Neural crest cell (in vitro differentiated cells): ENCODE results near the gene LEMD2. TPM values are rescaled to one million over a fixed set of nuclear protein-coding genes. Genes with fewer than 3 reads are reported as not detected.

Experiments used
- DNase-seq: peaks from one replicate; pipeline ENCODE4 v3.0.0; 2021; ENCODE audit warnings: low read depth, mixed read lengths, low spot score
- H3K27ac Mint-ChIP-seq: one replicate; pipeline ENCODE4 v1.8.0; 2021; ENCODE audit warnings: mild to moderate bottlenecking, mixed read lengths; ENCODE audit not compliant: unreplicated experiment
- H3K27me3 Mint-ChIP-seq: 2 replicates; pipeline ENCODE4 v1.8.0; 2021; ENCODE audit warnings: low read depth, mild to moderate bottlenecking, mixed read lengths
- H3K36me3 Mint-ChIP-seq: 2 replicates; pipeline ENCODE4 v1.8.0; 2021; ENCODE audit warnings: low read depth, mild to moderate bottlenecking, mixed read lengths
- H3K4me1 Mint-ChIP-seq: 2 replicates; pipeline ENCODE4 v1.8.0; 2021; ENCODE audit warnings: mixed read lengths
- H3K4me3 Mint-ChIP-seq: one replicate; pipeline ENCODE4 v1.8.0; 2021; ENCODE audit warnings: mild to moderate bottlenecking, mixed read lengths
- H3K9me3 Mint-ChIP-seq: 2 replicates; pipeline ENCODE4 v1.8.0; 2021; ENCODE audit warnings: mixed read lengths
- CTCF ChIP-seq: fragments of 200-600 bp; sonication (generic); conservative IDR thresholded peaks from 2 replicates; pipeline ENCODE4 v1.5.0; 2021; ENCODE audit warnings: antibody characterized with exemption, mild to moderate bottlenecking
- total RNA-seq: library from RNA; stranded (reverse); gene quantifications from 2 replicates; pipeline ENCODE4 v1.2.1, GENCODE V29; 2021

The LEMD2 gene
- total RNA-seq, 1 donor from 2014 or later = 63.6 TPM

GRCh38 chr6:33742837-33743236, 46.1 kb downstream of the LEMD2 start:
- H3K4me1 Mint-ChIP-seq = peaks cover 32% of the 10 kb centered on the region
- H3K9me3 Mint-ChIP-seq = no peaks in the 10 kb centered on the region
- H3K4me3 Mint-ChIP-seq = no peak overlapping the region
- H3K27me3 Mint-ChIP-seq = no peaks in the 10 kb centered on the region
- no peak overlapping the region for H3K27ac Mint-ChIP-seq
- no peaks in the 10 kb centered on the region for H3K36me3 Mint-ChIP-seq
- DNase-seq = no peak
- TF ChIP-seq CTCF = no peak

- Mint-ChIP-seq H3K4me1 (peaks cover 25% of the 10 kb centered on the region), H3K36me3 (no peaks in the 10 kb centered on the region), H3K4me3 (no peak overlapping the region), H3K9me3 (no peaks in the 10 kb centered on the region), H3K27me3 (no peaks in the 10 kb centered on the region), H3K27ac (no peak overlapping the region)
- no peak for TF ChIP-seq CTCF
- no peak for DNase-seq
Observed at GRCh38 chr6:33742092-33742491, 46.8 kb downstream of the LEMD2 start.

GRCh38 chr6:33740794-33741193, 48.1 kb downstream of the LEMD2 start:
- Mint-ChIP-seq H3K4me1 (peaks cover 17% of the 10 kb centered on the region), H3K4me3 (no peak overlapping the region), H3K27me3 (no peaks in the 10 kb centered on the region), H3K27ac (no peak overlapping the region), H3K9me3 (no peaks in the 10 kb centered on the region), H3K36me3 (no peaks in the 10 kb centered on the region)
- TF ChIP-seq CTCF = no peak
- no peak for DNase-seq

GRCh38 chr6:33740204-33740608, 48.7 kb downstream of the LEMD2 start:
- Mint-ChIP-seq H3K27me3 (no peaks in the 10 kb centered on the region), H3K27ac (no peak overlapping the region), H3K36me3 (no peaks in the 10 kb centered on the region), H3K4me1 (peaks cover 11% of the 10 kb centered on the region), H3K9me3 (no peaks in the 10 kb centered on the region), H3K4me3 (no peak overlapping the region)
- DNase-seq = no peak
- TF ChIP-seq CTCF = no peak

- peaks cover 7% of the 10 kb centered on the region for H3K4me1 Mint-ChIP-seq
- no peaks in the 10 kb centered on the region for H3K36me3 Mint-ChIP-seq
- no peak overlapping the region for H3K27ac Mint-ChIP-seq
- DNase-seq = no peak
- no peaks in the 10 kb centered on the region for H3K9me3 Mint-ChIP-seq
- no peak overlapping the region for H3K4me3 Mint-ChIP-seq
- no peak for TF ChIP-seq CTCF
- no peaks in the 10 kb centered on the region for H3K27me3 Mint-ChIP-seq
Observed at GRCh38 chr6:33739571-33739970, 49.4 kb downstream of the LEMD2 start.

GRCh38 chr6:33738879-33739278, 50.1 kb downstream of the LEMD2 start:
- Mint-ChIP-seq H3K27ac (no peak overlapping the region), H3K27me3 (no peaks in the 10 kb centered on the region), H3K4me1 (no peaks in the 10 kb centered on the region), H3K9me3 (no peaks in the 10 kb centered on the region), H3K4me3 (no peak overlapping the region), H3K36me3 (no peaks in the 10 kb centered on the region)
- no peak for DNase-seq
- no peak for TF ChIP-seq CTCF
